HUDEP-2 (cell line): ENCODE results near the gene SHROOM3.

Experiments
- DNase-seq, 76 experiments: peaks; one replicate each; lab custom pipeline; 2025; ENCODE audit not compliant: unreplicated experiment in 76 of 76; lab: John Stamatoyannopoulos, UW

Gene SHROOM3

GRCh38 chr4:76535603-76536372, 100.8 kb downstream of the SHROOM3 start:
- no peak for DNase-seq

DNA sequence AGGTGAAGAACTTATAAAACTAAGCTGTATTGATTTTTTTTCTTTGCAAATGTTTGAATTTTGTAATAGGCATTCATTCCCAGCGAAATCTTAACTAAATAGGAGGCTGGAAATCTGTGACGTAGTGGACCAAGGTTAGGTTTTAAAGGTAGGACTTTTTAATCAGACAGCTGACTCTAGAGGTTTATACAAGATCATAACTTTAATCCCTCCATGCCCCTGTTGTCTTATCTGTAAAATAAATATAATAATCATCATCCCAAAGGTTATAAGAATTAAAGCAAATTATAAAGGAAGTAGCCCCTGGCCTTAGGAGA, 101.3 kb downstream of the SHROOM3 start:
- no peak for DNase-seq

- no peak for DNase-seq
Observed at GRCh38 chr4:76538296-76538695, 103.3 kb downstream of the SHROOM3 start.

DNA sequence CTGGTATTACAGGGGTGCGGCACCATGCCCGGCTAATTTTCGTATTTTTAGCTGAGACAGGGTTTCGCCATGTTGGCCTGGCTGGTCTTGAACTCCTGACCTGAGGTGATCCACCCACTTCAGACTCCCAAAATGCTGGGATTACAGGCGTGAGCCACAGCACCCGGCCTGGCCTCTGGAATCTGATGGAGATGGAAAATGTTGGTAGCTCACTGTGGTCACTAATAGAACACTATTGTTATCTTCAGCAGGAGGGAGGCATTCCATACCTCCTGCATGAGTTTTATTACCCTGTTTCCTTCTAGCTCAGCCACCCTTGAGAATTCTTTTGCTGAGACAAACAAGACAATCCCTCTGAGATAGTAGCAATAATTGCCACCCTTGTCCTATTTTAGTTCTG, 105.0 kb downstream of the SHROOM3 start:
- no peak for DNase-seq

DNA sequence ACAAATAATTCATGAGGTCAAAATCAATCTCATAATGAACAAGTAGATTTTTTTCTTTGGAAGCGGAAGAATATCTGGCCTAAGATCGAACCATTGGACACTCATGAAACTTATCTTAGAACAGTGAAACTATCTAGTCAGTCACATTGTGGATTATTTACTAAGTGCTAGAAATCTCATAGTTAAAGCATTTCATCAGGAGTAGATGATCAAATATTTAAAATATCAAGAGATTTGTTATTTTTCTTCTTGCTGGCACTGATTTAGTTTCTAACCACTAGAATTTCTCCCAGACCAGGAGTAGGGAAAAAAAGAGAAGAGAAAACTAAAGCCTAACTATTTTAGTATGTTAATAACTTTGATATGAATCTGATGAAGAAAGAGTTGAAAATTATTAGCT, 105.5 kb downstream of the SHROOM3 start:
- DNase-seq = no peak

DNA sequence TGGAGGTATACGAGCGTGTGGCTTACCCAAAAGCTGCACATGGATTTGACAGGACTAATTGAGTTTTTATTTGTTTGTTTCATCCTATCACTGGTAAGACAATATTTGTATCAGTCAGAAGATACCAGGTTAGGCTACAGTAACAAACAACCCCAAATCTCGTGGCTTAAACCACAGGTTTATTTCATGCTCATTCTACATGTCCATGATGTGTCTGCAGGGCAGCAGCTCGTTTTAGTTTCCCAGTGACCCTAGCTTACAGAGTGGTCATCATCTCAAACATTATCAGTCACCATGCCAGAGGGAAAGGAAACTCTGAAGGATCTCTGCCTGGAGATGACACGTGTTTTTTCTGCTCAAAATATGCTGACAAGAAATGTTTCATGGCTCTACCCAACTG, 108.3 kb downstream of the SHROOM3 start:
- no peak for DNase-seq

DNA sequence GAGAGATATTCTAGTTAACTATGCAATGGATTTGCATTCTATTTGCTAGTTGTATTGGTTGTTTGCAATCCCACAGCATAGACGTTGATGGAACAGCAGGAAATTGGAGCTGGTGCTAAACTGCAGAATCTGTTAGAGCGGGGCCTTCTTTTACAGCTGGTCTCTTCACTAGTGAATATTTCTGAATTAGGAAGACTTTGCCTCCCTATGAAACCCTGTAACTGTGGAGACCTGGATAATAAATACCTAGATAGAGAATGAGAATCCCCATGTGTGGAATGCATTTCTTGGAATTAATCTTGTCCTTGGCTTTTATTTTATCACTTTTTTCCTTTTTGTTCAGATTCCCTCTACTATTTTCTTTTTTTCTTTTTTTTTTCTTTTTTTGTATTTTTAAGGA, 109.7 kb downstream of the SHROOM3 start:
- DNase-seq = no peak

GRCh38 chr4:76545226-76545884, 110.3 kb downstream of the SHROOM3 start:
- no peak for DNase-seq

DNA sequence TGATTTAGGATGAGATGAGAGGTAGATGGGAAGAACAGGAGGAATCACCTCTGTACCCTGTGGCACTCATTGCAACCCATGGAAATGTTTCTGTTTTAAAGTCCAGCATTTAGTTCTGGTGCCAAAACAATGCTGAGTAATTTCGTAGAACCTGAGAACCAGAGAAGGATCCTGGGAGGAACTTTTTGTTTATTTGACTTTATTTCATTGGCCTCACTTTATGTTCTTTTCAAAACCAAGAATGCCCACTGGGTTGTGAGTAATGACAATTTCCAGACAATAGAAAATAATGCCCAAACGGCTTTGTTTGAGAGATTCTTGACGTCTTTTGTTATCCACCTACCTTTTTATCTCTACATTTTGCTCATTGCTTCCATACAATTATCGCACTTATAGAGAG, 111.3 kb downstream of the SHROOM3 start:
- DNase-seq = no peak

DNA sequence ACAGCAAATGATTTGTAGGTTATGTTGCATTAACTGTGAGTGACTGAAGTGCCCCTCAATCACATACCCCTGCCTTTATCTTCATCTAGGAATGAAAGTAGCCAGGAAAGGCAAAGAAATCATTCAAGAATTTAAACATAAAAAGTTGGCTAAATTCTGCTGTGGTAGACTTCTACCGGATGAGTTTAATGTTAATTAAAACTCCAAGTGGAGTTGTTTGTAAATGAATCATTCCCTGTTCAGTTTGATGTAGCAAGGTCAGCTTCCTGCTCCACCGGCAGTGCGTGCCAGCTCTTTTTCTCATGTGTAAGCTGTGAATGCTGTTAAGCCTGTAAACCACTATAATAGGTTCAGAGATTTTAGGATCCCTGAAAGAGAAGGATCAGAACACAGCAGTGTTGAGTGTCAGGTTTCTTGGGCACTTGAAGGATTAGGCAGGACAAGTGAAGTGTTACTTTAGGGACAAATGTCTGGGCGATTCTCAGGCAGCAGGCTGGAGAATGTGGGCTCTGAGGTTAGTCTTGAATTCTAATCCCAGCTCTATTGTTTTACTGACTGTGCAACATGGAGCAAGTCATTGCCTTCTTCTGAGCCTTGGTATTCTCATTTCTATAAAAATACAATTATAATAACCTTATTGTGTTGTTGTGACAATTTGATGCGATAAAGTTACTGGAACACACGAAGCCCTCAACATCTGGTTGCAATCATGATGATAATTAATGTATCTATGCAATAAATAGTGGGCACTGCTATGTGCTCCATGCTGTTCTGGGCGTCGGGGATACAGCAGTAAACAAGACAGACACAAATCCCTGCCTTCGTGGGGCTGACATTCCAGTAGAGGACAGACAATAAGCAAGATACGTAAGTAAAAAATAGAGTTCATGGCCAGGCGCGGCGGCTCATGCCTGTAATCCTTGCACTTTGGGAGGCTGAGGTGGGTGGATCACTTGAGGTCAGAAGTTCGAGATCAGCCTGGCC, 112.0 kb downstream of the SHROOM3 start:
- no peak for DNase-seq

DNA sequence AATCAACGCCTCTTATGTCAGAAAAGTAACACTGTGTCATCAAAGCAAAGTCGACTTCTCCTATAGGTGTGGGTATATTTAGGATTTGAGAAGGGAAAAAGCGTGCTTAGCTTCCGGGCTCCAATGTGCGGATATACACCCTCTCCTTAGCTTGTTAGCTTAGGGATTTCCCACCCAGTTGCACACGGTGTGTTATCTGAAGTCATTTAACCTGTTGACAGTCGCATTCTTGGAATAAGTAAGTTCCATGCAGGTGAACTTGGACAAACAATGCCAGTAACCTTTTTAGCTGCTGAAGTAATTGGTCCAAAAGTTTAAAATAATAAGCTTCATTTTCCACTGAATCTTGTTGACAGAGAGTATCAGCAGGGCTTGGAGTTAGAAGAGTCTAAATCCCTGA, 113.7 kb downstream of the SHROOM3 start:
- DNase-seq = no peak

GRCh38 chr4:76549765-76550164, 114.7 kb downstream of the SHROOM3 start:
- DNase-seq = no peak

- no peak for DNase-seq
Observed at GRCh38 chr4:76550966-76551780, 116.1 kb downstream of the SHROOM3 start.

- no peak for DNase-seq
Observed at GRCh38 chr4:76554630-76555029, 119.6 kb downstream of the SHROOM3 start.

DNA sequence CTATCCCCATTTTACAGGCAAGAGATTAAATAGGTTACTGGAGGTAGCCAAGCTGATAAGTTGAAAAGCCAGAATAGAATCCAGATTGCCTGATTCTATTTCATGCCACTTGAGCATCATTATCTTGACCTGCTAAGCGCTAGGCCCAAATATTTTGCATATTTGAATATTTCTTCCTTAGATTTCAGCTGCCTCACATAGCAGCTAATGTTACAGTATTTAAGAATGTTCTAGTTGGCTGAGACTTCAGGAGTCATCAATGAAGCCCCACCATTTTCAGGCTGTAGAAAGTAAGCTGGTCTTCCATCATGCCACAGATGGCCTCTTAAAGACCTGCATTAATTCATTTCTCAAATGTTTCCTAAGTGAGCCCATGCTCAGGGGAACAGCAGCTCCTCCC, 121.4 kb downstream of the SHROOM3 start:
- DNase-seq = no peak

DNA sequence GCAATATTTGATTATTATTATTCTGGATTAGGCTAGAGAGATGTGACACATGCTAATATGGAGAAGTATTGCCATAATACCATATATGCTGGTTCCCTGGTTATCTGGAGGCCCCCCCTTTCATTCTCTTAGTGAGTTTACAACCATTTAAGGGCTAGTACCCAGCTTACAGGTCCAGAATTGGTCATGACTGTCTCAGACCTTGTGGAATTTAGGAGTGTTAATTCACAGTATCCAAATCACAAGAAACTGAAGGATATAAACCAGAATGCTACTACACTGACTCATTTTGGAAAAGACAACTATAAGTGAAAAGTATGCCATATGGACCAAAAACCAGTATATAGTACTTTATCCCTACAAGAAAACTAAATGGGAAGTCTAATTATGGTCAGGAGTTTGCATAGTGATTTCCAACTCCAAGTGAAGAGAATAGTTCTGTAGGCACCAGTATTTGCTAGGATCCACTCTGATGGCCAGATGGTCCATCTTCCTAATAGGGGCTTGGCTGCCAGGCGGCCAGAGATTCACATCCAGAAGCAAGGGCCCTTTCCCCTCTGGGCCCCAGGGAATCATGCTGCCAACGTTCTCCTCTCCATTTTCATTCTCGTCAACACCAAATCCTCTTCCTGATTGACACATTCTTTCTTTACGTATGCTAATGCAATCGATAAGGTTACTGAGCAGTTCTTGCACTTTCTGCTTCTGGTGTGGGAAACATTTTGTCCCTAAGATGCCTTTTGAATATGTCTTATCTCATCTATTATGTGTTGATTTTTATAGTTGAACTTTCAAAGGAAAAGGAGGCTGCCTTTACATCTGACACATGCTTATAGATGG, 123.6 kb downstream of the SHROOM3 start:
- DNase-seq = no peak

- no peak for DNase-seq
Observed at GRCh38 chr4:76559236-76560071, 124.4 kb downstream of the SHROOM3 start.

- no peak for DNase-seq
Observed at GRCh38 chr4:76562161-76562560, 127.1 kb downstream of the SHROOM3 start.
